Endothelial cell of umbilical vein (primary cell): ENCODE data around the gene NSUN7. TPM values are rescaled to one million over a fixed set of nuclear protein-coding genes. Genes with fewer than 3 reads are reported as not detected.

ENCODE experiments used
- BruUV-seq: library from RNA; stranded (reverse); fragments of 400-500 nt; replicated peaks from 2 replicates; lab custom pipeline; 2021; lab: Mats Ljungman, UMichigan
- CTCF ChIA-PET: fragments of 300-600, 350-600 bp; sonication (Branson Sonifier 250); formaldehyde crosslinking; loops from one replicate; lab custom pipeline; 2021; ENCODE audit warnings: antibody characterized with exemption, inconsistent platforms; lab: Charles Lee
- POLR2A ChIA-PET: fragments of 300-600, 350-600 bp; sonication (Branson Sonifier 250); formaldehyde crosslinking; loops from one replicate; lab custom pipeline; 2021; ENCODE audit warnings: antibody characterized with exemption, inconsistent platforms; lab: Charles Lee
- DNase-seq: peaks from one replicate; pipeline ENCODE4 v3.0.0-alpha.2; 2011; ENCODE audit warnings: low read depth, low spot score
- FAIRE-seq: peaks from 2 replicates; lab custom pipeline; 2011; peaks lifted over from hg19 to GRCh38; lab: Jason Lieb, UNC
- H2AFZ ChIP-seq: 2 replicates; pipeline ENCODE4 v1.6.0; 2012; ENCODE audit warnings: low read depth, low read length, control low read depth, inconsistent platforms
- H3K27ac ChIP-seq: 2 replicates; pipeline ENCODE4 v1.5.1; 2011; ENCODE audit warnings: low read depth, mild to moderate bottlenecking, control low read depth, low read length, moderate library complexity; ENCODE audit not compliant: insufficient read depth
- H3K27me3 ChIP-seq, 2 experiments: 2 replicates each; pipeline versions ENCODE4 v1.6.0 to v1.6.1; 2011; ENCODE audit warnings: low read length in 2 of 2, mixed read lengths in 1 of 2; ENCODE audit not compliant: control insufficient read depth in 2 of 2, insufficient read depth in 2 of 2
- H3K36me3 ChIP-seq, 2 experiments: 2 replicates in 1 of 2; 3 replicates in 1 of 2; pipeline ENCODE4 v1.5.1; 2011; ENCODE audit warnings: low read length in 2 of 2, mild to moderate bottlenecking in 1 of 2, moderate library complexity in 1 of 2; ENCODE audit not compliant: control insufficient read depth in 2 of 2, insufficient read depth in 2 of 2; ENCODE audit errors: extremely low read depth in 1 of 2
- H3K4me1 ChIP-seq: 3 replicates; pipeline ENCODE4 v1.5.1; 2011; ENCODE audit warnings: mild to moderate bottlenecking, low read length; ENCODE audit not compliant: control insufficient read depth, insufficient read depth; ENCODE audit errors: extremely low read depth
- H3K4me2 ChIP-seq: 2 replicates; pipeline ENCODE4 v1.6.1; 2011; ENCODE audit warnings: low read length, control low read depth, mixed read lengths; ENCODE audit not compliant: insufficient read depth
- H3K4me3 ChIP-seq, 3 experiments: fragments of 200-600 bp in 1 of 3; sonication (generic), shearing (Covaris generic) in 1 of 3; replicated peaks in 1 of 3; 2 replicates each; pipeline ENCODE4 v1.5.1; 2011 to 2016; ENCODE audit warnings: control low read depth in 3 of 3, low read length in 3 of 3, mild to moderate bottlenecking in 2 of 3, inconsistent platforms in 1 of 3, low read depth in 1 of 3, moderate library complexity in 1 of 3; ENCODE audit not compliant: insufficient read depth in 1 of 3
- H3K79me2 ChIP-seq: 2 replicates; pipeline ENCODE4 v1.6.0; 2012; ENCODE audit warnings: low read length, inconsistent platforms; ENCODE audit not compliant: control insufficient read depth, insufficient read depth
- H3K9ac ChIP-seq: replicated peaks from 2 replicates; pipeline ENCODE3; 2011; ENCODE audit warnings: low read length, control low read depth; ENCODE audit not compliant: insufficient read depth; ENCODE audit errors: extremely low read depth
- H3K9me1 ChIP-seq: replicated peaks from 3 replicates; pipeline ENCODE4 v1.6.0; 2011; ENCODE audit warnings: mild to moderate bottlenecking, low read length; ENCODE audit not compliant: control insufficient read depth, insufficient read depth; ENCODE audit errors: extremely low read depth
- H3K9me3 ChIP-seq: replicated peaks from 2 replicates; pipeline ENCODE4 v1.5.1; 2012; ENCODE audit warnings: low read length, inconsistent platforms; ENCODE audit not compliant: control insufficient read depth, insufficient read depth
- H4K20me1 ChIP-seq: replicated peaks from 2 replicates; pipeline ENCODE3; 2011; ENCODE audit warnings: mild to moderate bottlenecking, low read length; ENCODE audit not compliant: control insufficient read depth, insufficient read depth; ENCODE audit errors: extremely low read depth
- EZH2 ChIP-seq: IDR thresholded peaks from 2 replicates; pipeline ENCODE4 v1.6.1; 2012; ENCODE audit warnings: borderline replicate concordance, low read depth, mild to moderate bottlenecking, moderate library complexity, low read length, inconsistent platforms; ENCODE audit not compliant: severe bottlenecking
- FOS ChIP-seq: IDR thresholded peaks from 2 replicates; pipeline ENCODE4 v1.6.1; 2011; ENCODE audit warnings: mild to moderate bottlenecking, low read length, moderate library complexity, borderline replicate concordance; ENCODE audit not compliant: insufficient read depth
- GATA2 ChIP-seq: IDR thresholded peaks from 2 replicates; pipeline ENCODE4 v1.7.0; 2011; ENCODE audit warnings: low read depth, mild to moderate bottlenecking, moderate library complexity, mixed read lengths, low read length; ENCODE audit not compliant: insufficient read length, insufficient read depth
- JUN ChIP-seq: IDR thresholded peaks from 2 replicates; pipeline ENCODE4 v1.6.1; 2011; ENCODE audit warnings: borderline replicate concordance, low read depth; ENCODE audit not compliant: insufficient read length, insufficient read depth
- MYC ChIP-seq: IDR thresholded peaks from one replicate; pipeline ENCODE4 v1.6.1; 2011; ENCODE audit warnings: mild to moderate bottlenecking, low read depth, low read length
- POLR2A ChIP-seq: IDR thresholded peaks from 2 replicates; pipeline ENCODE4 v1.6.1; 2012; ENCODE audit warnings: low read depth, mild to moderate bottlenecking, control low read depth, low read length
- POLR2AphosphoS5 ChIP-seq: IDR thresholded peaks from 2 replicates; pipeline ENCODE4 v1.6.1; 2012; ENCODE audit warnings: low read depth, mild to moderate bottlenecking, control low read depth, low read length, moderate library complexity; ENCODE audit not compliant: insufficient read depth
- dilution Hi-C: fragments of 300-500 bp; cut with MboI; formaldehyde crosslinking; loops from one replicate; pipeline ENCODE4 v1.15.0; 2019; ENCODE audit warnings: low sequenced_read_pairs; ENCODE audit not compliant: extremely low pct_ligation_motif_present
- intact Hi-C: fragments of 100-400 bp; cut with micrococcal nuclease; formaldehyde crosslinking; loops from one replicate; pipeline ENCODE4 v1.10.0; 2022
- polyA plus RNA-seq, 4 experiments: library from polyadenylated mRNA; depleted of rRNA in 3 of 4; stranded (reverse) in 3 of 4; unstranded in 1 of 4; fragments of >200 nt; gene quantifications; 2 replicates each; pipeline versions ENCODE4 v1.2.1 to v1.2.3, GENCODE V29; 2011 to 2012; ENCODE audit warnings: missing spikeins in 1 of 4
- total RNA-seq: library from RNA; stranded (reverse); gene quantifications from 2 replicates; pipeline ENCODE4 v1.2.3, GENCODE V29; 2021
- TF ChIP-seq, protein P1 (sequence below): IDR thresholded peaks from 2 replicates; pipeline ENCODE4 v1.6.1; 2011; ENCODE audit not compliant: insufficient read depth, insufficient read length
- TF ChIP-seq, protein P2 (sequence below), 2 donors: IDR thresholded peaks; 1 replicate in 1 of 2; 2 replicates in 1 of 2; pipeline ENCODE4 v1.5.1; 2011; ENCODE audit warnings: low read length in 2 of 2, mild to moderate bottlenecking in 2 of 2, moderate library complexity in 2 of 2, control low read depth in 1 of 2, inconsistent platforms in 1 of 2, low read depth in 1 of 2; ENCODE audit not compliant: insufficient read depth in 1 of 2; ENCODE audit errors: extremely low read depth in 1 of 2

NSUN7 gene
- total and polyA plus RNA-seq, 2 donors (not counting 3 experiments of a cell fraction or from before 2014, with no cell fraction given), result 0.03 to 0.20 TPM

DNA sequence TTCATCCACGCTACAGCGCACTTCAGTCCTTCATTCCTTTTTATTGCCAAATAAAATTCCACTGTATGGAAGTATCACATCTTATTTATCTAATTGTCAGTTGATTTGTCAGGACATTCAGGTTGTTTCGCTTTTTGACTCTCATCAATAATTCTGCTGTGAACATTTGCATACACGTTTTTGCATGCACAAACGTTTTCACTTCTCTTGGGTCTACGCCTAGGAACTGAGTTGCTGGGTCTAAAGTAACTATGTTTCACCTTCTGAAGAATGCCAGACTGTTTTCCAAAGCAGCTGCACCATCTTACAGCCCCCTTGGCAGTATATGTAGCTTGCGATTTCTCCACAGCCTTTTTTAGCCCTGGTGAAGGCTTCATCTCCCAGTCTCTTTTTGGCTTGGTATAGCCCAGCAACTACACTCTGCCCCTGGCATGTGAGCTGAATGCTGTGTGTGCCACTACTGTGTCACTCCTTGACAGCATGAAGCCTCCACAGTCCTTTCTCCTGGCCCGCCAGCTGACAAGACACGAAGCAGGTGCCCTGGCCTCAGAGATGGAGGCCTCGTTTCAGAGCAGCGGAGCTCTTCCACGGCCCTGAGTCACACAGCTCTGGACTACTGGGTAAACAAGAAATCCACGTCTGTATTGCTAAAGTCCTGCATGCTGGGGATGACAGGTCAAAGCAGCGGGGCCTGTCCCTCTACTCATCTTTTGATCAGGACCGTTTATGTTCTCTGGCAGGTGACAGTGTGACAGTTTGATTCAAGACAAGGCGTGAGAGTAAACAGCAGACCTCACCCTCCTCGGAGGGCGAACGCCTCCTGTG lies 75.5 kb downstream of the NSUN7 start:
- Histone ChIP-seq H3K27me3 (no peaks in the 10 kb centered on the region), H4K20me1 (no peaks in the 10 kb centered on the region), H3K4me2 (no peak overlapping the region), H2AFZ (no peak overlapping the region), H3K9ac (no peak overlapping the region), H3K79me2 (no peaks in the 10 kb centered on the region), H3K4me1 (no peaks in the 10 kb centered on the region), H3K4me3 (no peak overlapping the region), H3K27ac (no peak overlapping the region), H3K9me3 (no peaks in the 10 kb centered on the region), H3K36me3 (peaks cover 22 to 38% of the 10 kb centered on the region in 2 experiments), H3K9me1 (no peaks in the 10 kb centered on the region)
- no TSS peak for BruUV-seq
- TF ChIP-seq POLR2AphosphoS5, result no peak
- TF ChIP-seq EZH2, result no peak
- no peak for TF ChIP-seq MYC
- no peak for TF ChIP-seq JUN
- no peak for TF ChIP-seq GATA2
- TF ChIP-seq FOS, result no peak
- TF ChIP-seq, protein P1, sequence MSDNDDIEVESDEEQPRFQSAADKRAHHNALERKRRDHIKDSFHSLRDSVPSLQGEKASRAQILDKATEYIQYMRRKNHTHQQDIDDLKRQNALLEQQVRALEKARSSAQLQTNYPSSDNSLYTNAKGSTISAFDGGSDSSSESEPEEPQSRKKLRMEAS, result no peak
- TF ChIP-seq POLR2A, result no peak
- TF ChIP-seq, protein P2, sequence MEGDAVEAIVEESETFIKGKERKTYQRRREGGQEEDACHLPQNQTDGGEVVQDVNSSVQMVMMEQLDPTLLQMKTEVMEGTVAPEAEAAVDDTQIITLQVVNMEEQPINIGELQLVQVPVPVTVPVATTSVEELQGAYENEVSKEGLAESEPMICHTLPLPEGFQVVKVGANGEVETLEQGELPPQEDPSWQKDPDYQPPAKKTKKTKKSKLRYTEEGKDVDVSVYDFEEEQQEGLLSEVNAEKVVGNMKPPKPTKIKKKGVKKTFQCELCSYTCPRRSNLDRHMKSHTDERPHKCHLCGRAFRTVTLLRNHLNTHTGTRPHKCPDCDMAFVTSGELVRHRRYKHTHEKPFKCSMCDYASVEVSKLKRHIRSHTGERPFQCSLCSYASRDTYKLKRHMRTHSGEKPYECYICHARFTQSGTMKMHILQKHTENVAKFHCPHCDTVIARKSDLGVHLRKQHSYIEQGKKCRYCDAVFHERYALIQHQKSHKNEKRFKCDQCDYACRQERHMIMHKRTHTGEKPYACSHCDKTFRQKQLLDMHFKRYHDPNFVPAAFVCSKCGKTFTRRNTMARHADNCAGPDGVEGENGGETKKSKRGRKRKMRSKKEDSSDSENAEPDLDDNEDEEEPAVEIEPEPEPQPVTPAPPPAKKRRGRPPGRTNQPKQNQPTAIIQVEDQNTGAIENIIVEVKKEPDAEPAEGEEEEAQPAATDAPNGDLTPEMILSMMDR (IDR thresholded peaks at IDR 0.05; ENCODE audit: extremely low read depth in 1 of 2, insufficient read depth in 1 of 2, low read depth in 1 of 2, low read length in 2 of 2), result no peak
- dilution Hi-C loops, result no loop called here
- POLR2A ChIA-PET, result no interaction called here
- FAIRE-seq (no peak), DNase-seq (no peak)
- CTCF ChIA-PET, result interaction anchor here (1.1 kb wide), 1 partner anchor 16 kb away, joined by 3 read pairs; no protein-coding TSS in a partner anchor
- intact Hi-C loops, result no loop called here
